K562 (cell line): ENCODE results near the gene GNAI2. TPM values are rescaled to one million over a fixed set of nuclear protein-coding genes. Genes with fewer than 3 reads are reported as not detected.
A peak's percentile ranks its signal among the peaks of the same experiment; 100 is the strongest.

Experiments
- EGR1 ChIP-seq: fragments of 450-650 bp; conservative IDR thresholded peaks from 2 replicates; pipeline ENCODE4 v1.6.1; 2017; ENCODE audit warnings: mild to moderate bottlenecking
- GTF2F1 ChIP-seq: IDR thresholded peaks from 2 replicates; pipeline ENCODE4 v1.6.1; 2011; ENCODE audit warnings: low read depth, low read length, improper control_type of control experiment
- NEUROD1 ChIP-seq: fragments of 150-350 bp; IDR thresholded peaks from 2 replicates; pipeline ENCODE4 v1.6.1; 2014; ENCODE audit warnings: borderline replicate concordance, low read length, low read depth; ENCODE audit not compliant: partially characterized antibody
- OTX1 ChIP-seq: fragments of 450-650 bp; formaldehyde crosslinking; IDR thresholded peaks from 2 replicates; pipeline ENCODE4 v1.4.0; 2022; ENCODE audit warnings: mild to moderate bottlenecking
- SIN3B ChIP-seq: fragments of 450-650 bp; IDR thresholded peaks from 2 replicates; pipeline ENCODE4 v1.6.1; 2017; ENCODE audit warnings: low read depth, mild to moderate bottlenecking, moderate library complexity
- SMC3 ChIP-seq: conservative IDR thresholded peaks from 2 replicates; pipeline ENCODE4 v1.6.1; 2011; ENCODE audit warnings: low read depth, low read length, improper control_type of control experiment; ENCODE audit not compliant: insufficient read depth
- SP1 ChIP-seq: sonication (generic); formaldehyde crosslinking; IDR thresholded peaks from 2 replicates; pipeline ENCODE4 v1.8.1; 2022; ENCODE audit warnings: mild to moderate bottlenecking, missing genetic modification reagents
- TOE1 ChIP-seq, 2 experiments: fragments of 450-650 bp in 1 of 2; sonication (generic) in 1 of 2; formaldehyde crosslinking in 1 of 2; IDR thresholded peaks; 2 replicates each; pipeline versions ENCODE4 v1.7.1 to v1.8.0; 2016 to 2022; ENCODE audit warnings: borderline replicate concordance in 2 of 2, mild to moderate bottlenecking in 2 of 2, antibody characterized with exemption in 1 of 2, inconsistent platforms in 1 of 2, low read depth in 1 of 2, missing genetic modification reagents in 1 of 2, moderate library complexity in 1 of 2
- ZNF395 ChIP-seq: fragments of 200-800 bp; sonication (Bioruptor generic); IDR thresholded peaks from 2 replicates; pipeline ENCODE4 v1.6.1; 2017; ENCODE audit warnings: missing genetic modification characterization, missing compliant biosample characterization
- ZNF407 ChIP-seq: fragments of 450-650 bp; IDR thresholded peaks from 2 replicates; pipeline ENCODE4 v1.6.1; 2016; ENCODE audit warnings: low read depth
- ZNF592 ChIP-seq: fragments of 450-650 bp; IDR thresholded peaks from 2 replicates; pipeline ENCODE4 v1.6.1; 2017; ENCODE audit warnings: antibody characterized with exemption, mild to moderate bottlenecking
- polyA plus RNA-seq, 8 experiments: library from polyadenylated mRNA; depleted of rRNA in 4 of 8; stranded (reverse) in 5 of 8; unstranded in 3 of 8; fragments of >200 nt; fragmentation: Nextera tagmentation in 2 of 8; fragmentation: Illumina TruSeq in 1 of 8; extraction: Ambion mirVana in 2 of 8; extraction: Trizol in 1 of 8; gene quantifications; 2 replicates each; pipeline versions ENCODE4 v1.2.1 to v1.2.3, GENCODE V29; 2011 to 2014; ENCODE audit warnings: inconsistent platforms in 1 of 8, missing spikeins in 1 of 8
- total RNA-seq, 7 experiments: library from RNA; depleted of rRNA in 6 of 7; stranded (reverse); fragments of >200 nt in 6 of 7; fragmentation: Illumina TruSeq in 2 of 7; extraction: Trizol in 2 of 7; gene quantifications; 2 replicates each; pipeline versions ENCODE4 v1.2.1 to v1.2.3, GENCODE V29; 2011 to 2021; ENCODE audit warnings: low replicate concordance in 1 of 7

Gene GNAI2
- total and polyA plus RNA-seq, 9 of the 15 experiments (the other 6 are each of a cell fraction or from before 2014, with no cell fraction given), result 1.1 to 72.2 (median 42.7) TPM

- peak; percentile 46; the same call in 1 of the 2 replicates for TF ChIP-seq ZNF592
- peak; percentile 55; the same call in 1 of the 2 replicates for TF ChIP-seq SP1 (CRISPR knock-in tag)
- TF ChIP-seq OTX1 (CRISPR knock-in tag), result no peak
- no peak for TF ChIP-seq ZNF395
- peak; percentile 60 for TF ChIP-seq ZNF407
- TF ChIP-seq NEUROD1, result peak; percentile 33
- TF ChIP-seq SIN3B, result 0 out of 2 replicates have a peak, but pooled peaks have one; percentile 10
- TF ChIP-seq EGR1, result peak; percentile 50; the same call in 1 of the 2 replicates
- no peak for TF ChIP-seq GTF2F1
- peak; percentile 87 for TF ChIP-seq SMC3
- 0 out of 2 replicates have a peak, but pooled peaks have one; percentile 43 for TF ChIP-seq TOE1 (IDR thresholded peaks at IDR 0.05; ENCODE audit: borderline replicate concordance)
- no peak for TF ChIP-seq TOE1 (CRISPR knock-in tag; IDR thresholded peaks at IDR 0.05; ENCODE audit: borderline replicate concordance, low read depth)
Observed at GRCh38 chr3:50245831-50246516, 10.0 kb downstream of the GNAI2 start (continued).
